Uterus (tissue), 4 donors: ENCODE results near the gene AXIN1. TPM values are rescaled to one million over a fixed set of nuclear protein-coding genes. Genes with fewer than 3 reads are reported as not detected.
"Not testable (repeated sequence)": the region's sequence is repeated elsewhere in the genome, so short reads cannot be mapped to it uniquely, and the experiment has no call there.

Experiments used
- DNase-seq, 2 donors: peaks; one replicate each; pipeline ENCODE4 v3.0.0-alpha.2; 2019 to 2020
- H3K27ac ChIP-seq, 2 donors: fragments of 200-600 bp; sonication (generic); 1 replicate in 1 of 2; 2 replicates in 1 of 2; pipeline ENCODE4 v1.5.1; 2016 to 2018
- H3K27me3 ChIP-seq, 2 donors: fragments of 200-600 bp; sonication (generic); one replicate each; pipeline ENCODE4 v1.5.1; 2018 to 2019; ENCODE audit warnings: control low read depth in 1 of 2
- H3K36me3 ChIP-seq, 2 donors: fragments of 200-600 bp; sonication (generic); one replicate each; pipeline ENCODE4 v1.5.1; 2019; ENCODE audit warnings: control low read depth in 1 of 2
- H3K4me1 ChIP-seq, 2 donors: fragments of 200-600 bp; sonication (generic); one replicate each; pipeline ENCODE4 v1.5.1; 2018 to 2019; ENCODE audit warnings: control low read depth in 1 of 2
- H3K4me3 ChIP-seq, 2 donors: fragments of 200-600 bp; sonication (generic); 1 replicate in 1 of 2; 2 replicates in 1 of 2; pipeline ENCODE4 v1.5.1; 2018 to 2019; ENCODE audit warnings: mild to moderate bottlenecking in 1 of 2
- H3K9me3 ChIP-seq, 2 donors: fragments of 200-600 bp; sonication (generic); one replicate each; pipeline ENCODE4 v1.5.1; 2019; ENCODE audit warnings: control low read depth in 1 of 2
- CTCF ChIP-seq, 4 experiments: fragments of 200-600 bp in 2 of 4; fragments of 450-650 bp in 2 of 4; sonication (generic) in 2 of 4; IDR thresholded peaks; one replicate each; pipeline ENCODE4 v1.5.1; 2016 to 2019; ENCODE audit warnings: antibody characterized with exemption in 4 of 4, mild to moderate bottlenecking in 2 of 4, moderate library complexity in 1 of 4
- POLR2A ChIP-seq, 2 donors: fragments of 450-650 bp; IDR thresholded peaks; one replicate each; pipeline ENCODE4 v1.6.1; 2016; ENCODE audit warnings: antibody characterized with exemption in 2 of 2, mild to moderate bottlenecking in 1 of 2, moderate library complexity in 1 of 2
- intact Hi-C: fragments of 100-400 bp; cut with DNase I; formaldehyde crosslinking; loops from one replicate; pipeline ENCODE4 v1.15.1; 2023; ENCODE audit warnings: low total_unique reads
- total RNA-seq, 4 donors: library from RNA; depleted of rRNA in 3 of 4; stranded (reverse); fragments of >200 nt in 3 of 4; gene quantifications; one replicate each; pipeline versions ENCODE4 v1.1.0 to v1.2.4, GENCODE V29; 2014 to 2023
- donor health status: DM: yes; HTN: yes; CAD: no.

AXIN1 gene
- total RNA-seq, 4 donors from 2014 or later = 6.2 to 23.6 (median 19.9) TPM

- no peak for DNase-seq
- Histone ChIP-seq H3K36me3 (no peaks in the 10 kb centered on the region), H3K4me1 (peaks cover 0 to 6% of the 10 kb centered on the region in 2 donors), H3K9me3 (no peaks in the 10 kb centered on the region), H3K27me3 (no peaks in the 10 kb centered on the region), H3K4me3 (no peak overlapping the region), H3K27ac (no peak overlapping the region)
- intact Hi-C loops = loop anchor here (10.0 kb wide), 1 partner anchor 64 kb away; the partner anchor contains the start of genes ARHGDIG and PDIA2
- TF ChIP-seq POLR2A (IDR thresholded peaks at IDR 0.05) (no peak), CTCF (IDR thresholded peaks at IDR 0.05) (no peak)
These were observed 3.3 kb downstream of the AXIN1 start for GRCh38 chr16:349211-349610.

GRCh38 chr16:348495-348894, 4.0 kb downstream of the AXIN1 start:
- intact Hi-C loops = loop anchor here (10.0 kb wide), 1 partner anchor 64 kb away; the partner anchor contains the start of genes ARHGDIG and PDIA2
- not testable (repeated sequence) for DNase-seq, H3K4me1 ChIP-seq, H3K4me3 ChIP-seq, H3K27ac ChIP-seq, H3K9me3 ChIP-seq, H3K27me3 ChIP-seq, H3K36me3 ChIP-seq

GRCh38 chr16:347203-347602, 5.3 kb downstream of the AXIN1 start:
- H3K27me3 ChIP-seq = no peaks in the 10 kb centered on the region
- no peak for DNase-seq
- peaks cover 0 to 6% of the 10 kb centered on the region in 2 donors for H3K4me1 ChIP-seq
- intact Hi-C loops = loop anchor here (10.0 kb wide), 1 partner anchor 62 kb away; the partner anchor contains the start of genes ARHGDIG and PDIA2
- no peak overlapping the region for H3K27ac ChIP-seq
- H3K9me3 ChIP-seq = no peaks in the 10 kb centered on the region
- TF ChIP-seq POLR2A (IDR thresholded peaks at IDR 0.05) (no peak), CTCF (IDR thresholded peaks at IDR 0.05) (no peak)
- no peaks in the 10 kb centered on the region for H3K36me3 ChIP-seq
- H3K4me3 ChIP-seq = no peak overlapping the region

- Histone ChIP-seq H3K4me3 (no peak overlapping the region), H3K27ac (no peak overlapping the region), H3K4me1 (peaks cover 0 to 5% of the 10 kb centered on the region in 2 donors), H3K36me3 (no peaks in the 10 kb centered on the region), H3K9me3 (no peaks in the 10 kb centered on the region), H3K27me3 (no peaks in the 10 kb centered on the region)
- DNase-seq = no peak
- intact Hi-C loops = loop anchor here (10.0 kb wide), 1 partner anchor 62 kb away; the partner anchor contains the start of genes ARHGDIG and PDIA2
- no peak for TF ChIP-seq CTCF (IDR thresholded peaks at IDR 0.05)
- no peak for TF ChIP-seq POLR2A (IDR thresholded peaks at IDR 0.05)
These were observed 5.9 kb downstream of the AXIN1 start for GRCh38 chr16:346587-346986.

- H3K36me3 ChIP-seq = no peaks in the 10 kb centered on the region
These were observed 6.8 kb downstream of the AXIN1 start for GRCh38 chr16:345772-346171.

More at GRCh38 chr16:345772-346171, 6.8 kb downstream of the AXIN1 start:
- H3K9me3 ChIP-seq = no peaks in the 10 kb centered on the region
- no peak for DNase-seq
- intact Hi-C loops = loop anchor here (10.0 kb wide), 1 partner anchor 61 kb away; the partner anchor contains the start of genes ARHGDIG and PDIA2
- no peak for TF ChIP-seq POLR2A (IDR thresholded peaks at IDR 0.05)
- no peak for TF ChIP-seq CTCF (IDR thresholded peaks at IDR 0.05)
- H3K27ac ChIP-seq = no peak overlapping the region
- H3K27me3 ChIP-seq = no peaks in the 10 kb centered on the region
- no peak overlapping the region for H3K4me3 ChIP-seq
- no peaks in the 10 kb centered on the region for H3K4me1 ChIP-seq
